DMS114 treated with DMSO at 0.1 percent for 48 hours (cell line): ENCODE data around the gene GIMAP5.

Source experiments
- DNase-seq: peaks from one replicate; lab custom pipeline; 2025; ENCODE audit not compliant: unreplicated experiment; lab: John Stamatoyannopoulos, UW

Gene GIMAP5

DNA sequence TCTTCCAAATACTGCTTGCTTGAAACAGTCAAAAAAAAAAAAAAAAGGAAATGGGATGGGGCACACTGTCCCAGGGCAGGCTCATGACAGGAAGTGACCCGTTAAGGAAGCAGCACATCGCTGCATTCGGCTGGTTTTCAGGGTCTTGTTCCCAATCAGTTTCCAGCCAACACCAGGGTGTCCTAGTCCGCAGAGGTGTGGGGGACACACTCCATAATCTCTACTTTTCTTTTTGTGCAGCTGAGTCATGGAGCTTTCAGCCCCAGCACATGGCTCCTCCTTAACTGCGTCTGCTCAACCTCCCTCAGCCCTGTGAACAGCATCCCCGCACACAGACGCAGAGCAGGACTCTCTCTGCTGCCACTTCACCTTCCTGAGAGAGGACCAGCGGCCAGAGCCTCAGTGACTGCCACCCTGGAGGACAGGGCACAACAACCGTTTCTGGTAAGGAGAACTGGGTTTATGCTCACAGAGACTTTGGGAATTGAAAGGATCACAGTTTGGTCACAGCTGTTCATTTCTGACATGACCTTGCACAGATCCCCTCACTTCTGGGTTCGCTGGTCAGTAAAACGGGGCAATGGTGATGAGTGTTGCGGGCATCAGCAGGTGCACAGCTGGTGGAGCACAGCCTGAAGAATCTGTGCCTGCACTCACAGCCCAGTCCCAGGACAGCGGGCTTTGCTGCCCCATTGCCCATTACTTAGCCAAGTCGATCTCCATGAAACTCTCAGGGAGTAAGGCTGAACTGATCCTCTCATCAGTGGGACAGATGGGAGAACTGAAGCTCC is at the start of gene GIMAP5:
GIMAP5 (plus strand) TSS at position 154 of the 791 bp plus-strand sequence. CDS start 3,467 bp downstream, outside the sequence.
- DNase-seq: no peak

DNA sequence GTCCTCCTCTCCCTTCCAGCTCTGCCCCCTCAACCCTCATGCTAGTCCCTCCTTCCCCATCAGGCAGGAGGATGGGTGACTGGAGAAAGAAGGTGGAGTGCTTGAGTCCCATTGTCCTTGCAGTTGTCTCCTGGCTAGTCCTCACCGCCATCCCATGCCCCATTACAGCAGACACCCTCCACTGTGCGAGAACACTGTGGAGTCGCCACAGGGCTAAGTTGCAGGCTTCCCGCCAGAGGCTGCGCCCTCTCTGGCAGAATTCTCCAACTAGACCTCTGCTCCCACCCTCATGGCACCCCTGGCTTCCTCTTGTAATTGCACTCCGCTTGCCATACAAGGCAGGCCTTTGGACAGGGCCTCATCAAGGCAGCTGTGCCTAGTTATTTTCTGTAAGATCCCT is 48.6 kb upstream of the GIMAP5 start:
- no peak for DNase-seq

DNA sequence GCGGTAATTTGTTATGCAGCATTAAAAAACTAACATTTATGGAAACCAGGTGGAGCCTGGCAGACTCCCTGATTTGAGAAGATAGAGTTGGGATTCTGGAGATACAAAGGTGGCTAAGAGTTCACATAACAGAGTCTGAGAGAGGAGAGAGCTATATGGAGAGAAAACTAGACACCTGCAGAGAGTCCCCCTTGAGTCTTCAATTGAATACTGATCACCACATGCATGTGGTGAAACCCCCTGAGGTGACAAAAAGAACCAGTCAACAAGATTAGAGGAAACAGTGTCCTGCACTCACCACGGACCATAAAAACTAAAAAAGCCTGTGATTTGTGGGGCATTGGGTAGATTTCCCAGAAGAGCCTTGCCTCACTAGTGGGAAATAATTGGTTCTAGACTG is 41.6 kb upstream of the GIMAP5 start:
- DNase-seq: no peak

DNA sequence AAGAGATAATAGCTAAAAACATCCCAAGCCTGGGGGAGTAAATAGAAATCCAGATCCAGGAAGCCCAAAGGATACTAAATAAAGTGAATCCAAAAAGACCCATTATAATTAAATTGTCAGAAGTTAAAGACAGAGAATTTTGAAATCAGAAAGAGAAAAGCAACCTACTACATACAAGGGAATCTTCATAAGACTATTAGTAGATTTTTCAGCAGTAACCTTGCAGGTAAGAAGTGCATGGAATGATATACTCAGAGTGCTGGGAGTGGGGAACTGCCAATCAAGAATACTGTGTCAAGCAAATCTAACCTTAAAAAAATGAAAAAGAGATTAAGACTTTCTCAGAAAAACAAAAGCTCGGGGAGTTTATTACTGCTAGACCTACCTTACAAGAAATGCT is 34.0 kb upstream of the GIMAP5 start:
- no peak for DNase-seq

DNA sequence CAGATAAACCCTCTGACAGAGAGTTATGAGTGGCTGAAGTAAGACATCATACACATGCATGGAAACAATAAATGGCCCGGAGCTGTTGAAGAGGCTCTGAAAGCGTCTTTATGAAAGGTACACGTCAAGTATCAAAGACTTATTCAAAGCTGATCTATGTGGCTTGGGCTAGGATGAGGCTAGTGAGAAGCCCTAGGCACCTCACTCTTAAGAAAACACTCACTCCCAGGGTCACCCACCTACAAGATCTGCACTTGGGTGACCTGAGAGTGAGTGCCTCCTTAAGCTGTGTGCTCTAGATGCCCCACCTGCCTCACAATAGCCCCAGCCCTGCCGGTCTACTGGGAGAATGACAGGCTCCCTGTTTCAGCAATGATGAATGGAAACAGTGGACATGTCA is 21.9 kb upstream of the GIMAP5 start:
- no peak for DNase-seq

DNA sequence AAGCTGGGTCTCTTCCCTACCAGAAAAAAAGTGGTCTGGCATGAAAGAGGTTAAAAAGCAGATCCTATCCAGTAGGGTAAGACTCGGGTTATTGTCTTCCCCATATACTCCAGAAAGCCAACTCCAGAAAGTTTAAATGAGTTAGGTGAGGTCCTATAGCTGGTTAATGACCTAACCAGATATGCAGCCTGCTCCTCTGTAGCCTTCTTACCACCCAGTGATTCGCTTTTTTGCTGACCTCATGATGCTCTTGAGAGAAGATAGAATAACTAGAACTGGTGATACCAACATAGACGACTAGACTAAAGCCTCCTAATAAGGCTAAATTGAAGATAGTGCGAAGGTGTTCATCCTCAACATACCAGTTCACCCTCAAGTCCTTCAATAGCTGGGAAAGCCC is 21.5 kb upstream of the GIMAP5 start:
- no peak for DNase-seq

DNA sequence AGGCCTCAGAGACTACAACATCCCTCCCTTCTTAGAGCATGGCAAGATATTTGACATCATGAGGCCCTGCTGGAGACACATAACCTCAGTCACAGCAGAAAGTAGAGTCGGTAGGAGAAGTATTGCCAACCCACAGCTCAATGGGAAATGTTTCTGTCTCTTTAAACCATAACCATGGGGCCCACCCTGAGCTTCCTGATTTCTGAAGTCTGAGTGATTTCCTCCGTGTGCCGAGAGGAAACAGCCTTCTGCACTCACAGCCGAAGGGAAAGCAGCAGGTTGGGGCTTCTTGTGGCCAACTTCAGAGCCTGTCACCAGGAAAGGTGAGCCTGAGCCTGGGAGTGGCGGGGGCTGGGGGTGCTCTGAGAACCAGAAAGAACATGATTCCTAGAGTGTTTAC is 20.9 kb upstream of the GIMAP5 start, which contains the start of gene GIMAP1:
GIMAP1 (plus strand) TSS at position 246 of the 400 bp plus-strand sequence. CDS start 2,435 bp downstream, outside the sequence.
- no peak for DNase-seq

DNA sequence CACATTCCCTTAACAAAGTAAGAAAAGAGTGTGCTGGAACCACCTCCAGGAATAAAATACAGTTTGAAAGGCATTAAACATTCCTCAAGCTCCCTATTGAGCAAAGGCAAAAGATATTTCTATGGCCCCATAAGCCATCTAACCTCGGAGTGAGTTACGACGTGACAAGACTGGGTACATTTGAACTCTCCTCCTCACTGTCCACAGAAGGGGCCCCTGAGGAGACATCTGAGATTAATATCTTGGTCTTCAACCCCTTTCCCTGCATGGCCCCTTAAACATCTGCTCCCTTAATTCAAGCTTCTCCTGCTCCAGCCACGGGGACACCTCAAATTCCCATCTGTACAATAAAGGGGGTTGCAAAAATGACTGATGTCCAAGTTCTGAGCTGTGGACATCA is 20.3 kb upstream of the GIMAP5 start:
- DNase-seq: no peak

DNA sequence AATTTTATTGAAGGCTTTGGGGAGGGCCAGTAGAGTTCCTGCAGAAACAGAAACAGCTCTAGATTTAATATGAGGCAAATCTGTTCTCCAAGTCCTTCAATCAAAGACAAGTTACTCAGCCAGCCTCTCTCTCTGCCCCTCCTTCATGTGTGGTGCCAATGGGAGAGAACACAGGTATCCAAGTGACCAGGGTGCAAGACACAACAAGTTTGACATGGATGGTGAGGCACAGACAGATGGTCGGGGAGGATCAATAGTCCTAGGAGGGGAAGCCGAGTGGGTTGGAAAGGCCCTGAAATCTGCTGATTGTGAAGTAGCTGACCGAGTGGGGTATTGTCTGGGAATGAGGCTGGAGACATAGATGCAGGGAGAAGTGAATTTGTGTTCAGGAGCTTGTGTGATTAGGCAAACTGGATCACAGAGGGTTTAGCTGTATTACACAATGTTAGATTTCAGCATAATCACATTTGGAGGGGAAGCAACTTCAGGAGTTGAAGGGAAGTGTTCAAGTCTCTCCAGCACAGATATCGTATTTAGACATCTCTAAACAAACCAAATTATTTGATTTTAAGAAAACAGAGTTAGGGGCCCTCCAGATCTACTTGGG is 19.3 kb upstream of the GIMAP5 start:
- no peak for DNase-seq

DNA sequence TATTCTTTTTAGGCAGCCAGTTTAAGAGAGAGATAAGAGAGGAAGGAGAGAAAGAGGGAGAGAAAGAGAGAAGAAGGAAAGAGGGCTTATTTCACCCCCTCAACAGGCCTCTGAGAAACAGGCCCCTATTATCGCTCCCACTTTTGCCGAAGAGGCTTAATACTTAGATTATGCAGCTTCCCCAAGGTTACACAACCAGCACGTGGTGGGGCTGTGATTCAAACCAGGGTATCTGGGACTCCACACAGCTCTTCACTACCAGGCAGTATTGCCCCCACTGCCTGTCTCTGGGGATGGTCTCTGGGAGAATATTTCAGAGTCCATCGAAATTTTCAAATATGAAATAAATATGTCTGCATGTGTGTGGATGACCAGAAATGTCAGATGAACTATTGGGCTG is 17.8 kb upstream of the GIMAP5 start:
- DNase-seq: no peak

DNA sequence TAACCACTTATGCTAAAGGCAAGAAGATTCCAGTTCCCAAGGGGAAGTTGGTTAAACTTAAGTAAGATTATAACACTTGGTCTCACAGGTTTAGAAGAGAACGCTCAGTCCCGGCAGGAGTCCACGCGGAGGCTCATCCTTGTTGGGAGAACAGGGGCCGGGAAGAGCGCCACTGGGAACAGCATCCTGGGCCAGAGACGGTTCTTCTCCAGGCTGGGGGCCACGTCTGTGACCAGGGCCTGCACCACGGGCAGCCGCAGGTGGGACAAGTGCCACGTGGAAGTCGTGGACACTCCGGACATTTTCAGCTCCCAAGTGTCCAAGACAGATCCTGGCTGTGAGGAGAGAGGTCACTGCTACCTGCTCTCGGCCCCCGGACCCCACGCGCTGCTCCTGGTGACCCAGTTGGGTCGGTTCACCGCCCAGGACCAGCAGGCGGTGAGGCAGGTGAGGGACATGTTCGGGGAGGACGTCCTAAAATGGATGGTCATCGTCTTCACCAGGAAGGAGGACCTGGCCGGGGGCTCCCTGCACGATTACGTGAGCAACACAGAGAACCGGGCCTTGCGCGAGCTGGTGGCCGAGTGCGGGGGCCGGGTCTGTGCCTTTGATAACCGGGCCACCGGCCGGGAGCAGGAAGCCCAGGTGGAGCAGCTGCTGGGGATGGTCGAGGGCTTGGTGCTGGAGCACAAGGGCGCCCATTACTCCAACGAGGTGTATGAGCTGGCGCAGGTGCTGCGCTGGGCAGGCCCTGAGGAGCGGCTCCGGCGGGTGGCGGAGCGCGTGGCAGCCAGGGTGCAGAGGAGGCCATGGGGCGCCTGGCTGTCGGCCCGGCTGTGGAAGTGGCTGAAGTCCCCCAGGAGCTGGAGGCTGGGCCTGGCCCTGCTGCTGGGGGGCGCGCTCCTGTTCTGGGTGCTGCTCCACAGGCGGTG is 17.0 kb upstream of the GIMAP5 start:
- no peak for DNase-seq

DNA sequence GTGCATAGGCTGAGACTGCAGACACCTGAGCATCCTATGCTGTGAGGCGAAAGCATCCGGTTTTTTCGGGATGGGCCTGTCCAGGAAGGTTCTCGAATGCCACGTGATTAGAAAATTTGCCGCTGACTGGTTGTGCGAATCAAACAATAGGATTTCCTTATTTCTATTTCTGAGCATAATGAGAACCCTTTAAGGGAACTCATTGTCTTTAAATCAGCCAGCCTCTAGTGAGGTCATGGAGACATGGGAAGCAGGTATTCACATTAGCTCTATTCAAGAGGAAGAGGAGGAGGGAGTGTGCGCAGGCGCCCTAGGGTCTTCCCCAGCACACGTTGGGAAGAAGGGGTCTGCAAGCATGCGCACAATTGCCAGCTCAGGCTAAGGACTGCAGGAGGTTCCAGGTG is 15.2 kb upstream of the GIMAP5 start:
- no peak for DNase-seq

DNA sequence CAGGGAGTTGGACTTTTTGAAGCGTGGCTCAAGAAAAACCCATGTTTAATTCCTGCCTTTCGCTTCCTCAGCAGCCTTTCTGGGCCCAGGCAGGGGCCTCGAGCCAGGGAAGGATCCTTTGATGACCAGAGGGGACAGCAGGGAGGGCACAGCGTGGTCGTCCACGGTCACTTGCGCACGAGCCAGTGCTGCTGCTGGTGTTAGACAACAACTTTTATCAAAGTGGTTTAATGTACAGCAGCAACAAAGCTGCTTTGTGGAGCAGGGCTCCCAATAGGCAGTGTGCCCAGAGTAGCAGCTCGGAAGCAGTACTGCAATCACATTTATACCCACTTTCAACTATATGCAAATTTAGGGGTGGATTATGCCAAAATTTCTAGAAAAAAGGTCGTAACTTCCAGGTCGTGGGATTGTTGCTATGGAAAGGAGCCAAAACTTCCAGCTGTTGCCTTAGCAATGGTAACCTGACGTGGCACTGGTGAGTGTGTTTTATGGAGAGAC is 14.7 kb upstream of the GIMAP5 start:
- no peak for DNase-seq

DNA sequence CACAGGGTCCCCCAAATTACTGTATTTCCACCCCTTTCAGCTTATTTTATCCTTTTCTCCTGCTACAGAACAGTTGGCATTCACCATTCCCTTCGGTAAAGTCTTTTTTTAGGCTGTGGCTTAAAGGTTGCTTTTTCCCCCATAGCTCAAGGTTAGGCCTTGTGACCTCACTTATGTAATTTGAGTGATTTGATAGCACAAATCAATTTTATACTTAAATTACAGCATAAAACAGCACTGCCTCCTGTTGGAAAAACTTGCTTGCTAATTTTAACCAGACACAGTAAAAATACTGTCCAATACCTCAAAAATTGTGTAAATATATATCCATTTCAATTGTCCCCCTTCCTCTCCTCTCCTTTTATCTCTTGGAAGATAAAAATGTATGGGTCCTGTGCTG is 13.8 kb upstream of the GIMAP5 start:
- DNase-seq: no peak

DNA sequence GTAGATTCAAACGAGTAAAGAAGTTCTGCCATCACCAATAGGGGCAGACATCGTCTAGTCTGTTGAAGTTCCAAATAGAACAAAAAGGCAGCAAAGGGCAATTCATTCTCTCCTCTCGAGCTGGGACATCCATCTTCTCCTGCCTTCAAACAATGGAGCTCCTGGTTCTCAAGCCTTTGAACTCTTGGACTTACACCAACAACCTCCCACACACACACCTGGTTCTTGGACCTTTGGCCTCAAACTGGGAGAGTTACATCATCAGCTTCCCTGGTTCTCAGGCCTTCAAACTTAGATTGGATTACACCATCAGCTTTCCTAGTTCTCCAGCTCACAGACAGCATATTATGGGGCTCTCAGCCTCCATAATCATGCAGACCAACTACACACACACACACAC is 9.8 kb upstream of the GIMAP5 start:
- no peak for DNase-seq

DNA sequence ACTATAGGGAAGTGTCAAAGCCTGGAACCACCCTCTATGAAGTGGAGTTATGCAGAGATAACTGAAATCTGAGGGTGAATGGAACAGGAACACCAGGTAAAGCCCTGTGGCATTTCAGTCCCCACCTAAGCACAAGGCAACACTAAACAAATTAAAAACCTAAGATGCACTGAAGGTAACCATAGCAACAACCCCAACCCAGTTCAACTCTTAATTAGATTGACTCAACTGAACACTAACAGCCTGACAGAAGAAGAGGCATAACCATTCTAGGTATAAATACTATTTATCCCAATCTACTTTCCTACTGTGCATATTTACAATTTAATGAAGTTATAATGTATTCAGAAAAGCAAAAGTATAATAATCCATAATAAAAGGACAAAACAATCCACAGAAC is 9.2 kb upstream of the GIMAP5 start:
- no peak for DNase-seq

DNA sequence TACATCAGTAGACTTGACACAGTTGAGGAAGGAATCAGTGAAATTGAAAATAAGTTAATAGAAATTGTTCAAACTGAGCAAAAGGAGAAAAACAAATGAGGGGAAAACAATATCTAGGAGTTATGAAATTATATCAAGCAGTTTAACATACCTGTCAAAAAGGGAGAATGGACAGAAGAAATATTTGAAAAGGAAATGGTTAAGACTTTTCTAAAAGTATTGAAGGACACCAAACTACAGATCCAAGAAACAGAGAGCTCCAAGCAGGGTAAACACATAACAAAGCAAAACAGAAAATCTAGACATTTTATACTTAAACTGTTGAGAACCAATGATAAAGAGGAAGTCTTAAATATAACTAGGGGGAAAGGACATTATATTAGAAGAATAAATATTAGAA is 8.6 kb upstream of the GIMAP5 start:
- no peak for DNase-seq

DNA sequence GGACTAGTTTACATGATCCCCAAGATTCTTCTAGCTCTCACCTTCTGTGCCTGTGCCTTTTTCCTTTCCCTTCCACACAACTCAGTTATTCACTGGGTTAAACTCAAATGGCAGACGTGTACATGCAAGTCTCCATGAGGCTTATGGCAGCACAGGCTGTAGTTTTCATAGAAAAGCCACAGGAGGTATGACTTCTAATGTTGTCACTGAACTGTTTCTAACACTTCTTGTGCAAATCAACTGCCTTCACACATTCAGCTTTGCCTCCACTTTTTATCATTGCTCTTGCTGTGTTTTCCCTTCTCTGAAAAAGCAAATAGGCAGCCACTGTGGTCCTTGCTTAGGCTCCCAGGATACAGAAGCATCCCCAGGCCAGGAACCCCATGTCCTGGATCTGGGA is 5.3 kb upstream of the GIMAP5 start:
- DNase-seq: no peak

DNA sequence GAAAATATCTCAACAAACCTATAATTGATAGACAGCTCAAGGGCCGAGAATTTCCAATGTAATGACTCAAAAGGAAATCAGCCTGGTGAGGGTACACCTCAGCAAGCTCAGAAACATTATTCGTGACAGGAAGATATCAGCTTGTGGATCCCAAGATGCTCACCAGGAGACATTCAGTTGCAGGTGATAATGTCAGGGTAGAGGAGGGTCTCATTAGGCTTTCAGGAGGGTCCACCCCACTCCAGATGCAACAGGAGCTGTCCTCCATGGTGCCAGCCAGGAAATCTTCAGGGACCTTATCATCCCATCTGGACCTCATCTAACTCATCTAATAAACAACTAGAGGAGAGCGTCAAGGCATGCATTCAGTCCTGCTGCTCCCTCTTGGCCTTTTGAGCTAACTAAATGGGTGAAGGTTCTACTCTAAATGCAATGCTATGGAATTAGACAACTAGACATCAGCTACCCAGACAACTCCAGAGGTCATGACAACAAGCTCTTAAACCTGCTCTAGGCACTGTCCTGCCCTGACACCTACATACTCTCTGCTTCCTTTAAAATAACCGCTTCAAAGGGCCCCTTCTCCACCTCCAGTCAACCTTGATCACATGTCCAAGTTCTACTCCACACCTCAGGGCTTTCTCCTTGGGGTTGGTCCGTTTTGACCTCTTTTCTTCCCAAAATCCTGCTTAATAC is 4.3 kb upstream of the GIMAP5 start:
- no peak for DNase-seq

DNA sequence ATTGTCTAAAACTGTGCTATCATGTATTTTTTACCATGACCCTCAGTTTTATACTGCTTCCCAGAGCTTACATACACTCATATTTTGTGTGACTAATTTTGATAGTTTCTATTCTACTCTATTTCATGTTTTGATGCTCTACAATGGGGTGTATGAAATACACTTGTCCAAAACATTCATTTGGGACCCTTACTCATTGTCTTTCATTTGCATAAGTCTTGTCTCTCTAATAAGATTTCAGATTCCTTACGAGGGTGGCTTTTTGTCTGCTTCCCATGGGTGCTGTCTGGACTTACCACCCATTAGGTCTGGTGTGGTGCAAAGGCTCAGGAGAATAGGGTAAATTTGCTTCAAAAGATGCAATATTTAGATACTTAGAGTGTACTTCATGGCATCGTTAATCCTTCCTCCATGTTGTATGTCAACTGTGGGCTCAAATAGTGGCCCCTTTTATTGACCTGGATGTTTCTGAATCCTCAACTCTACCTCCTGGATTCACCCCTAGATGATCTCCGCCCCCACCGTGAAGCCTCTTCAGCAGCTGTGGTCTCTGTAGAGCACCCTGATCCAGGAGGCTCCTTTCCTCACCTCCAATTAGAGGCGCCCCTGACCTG is 3.6 kb upstream of the GIMAP5 start:
- DNase-seq: no peak
